ENCODE results near the gene SH3RF1. TPM values are rescaled to one million over a fixed set of nuclear protein-coding genes. Genes with fewer than 3 reads are reported as not detected.

Gene SH3RF1
- total and polyA plus RNA-seq, 2 experiments from 2014 or later = 7.8 to 12.4 TPM

DNA sequence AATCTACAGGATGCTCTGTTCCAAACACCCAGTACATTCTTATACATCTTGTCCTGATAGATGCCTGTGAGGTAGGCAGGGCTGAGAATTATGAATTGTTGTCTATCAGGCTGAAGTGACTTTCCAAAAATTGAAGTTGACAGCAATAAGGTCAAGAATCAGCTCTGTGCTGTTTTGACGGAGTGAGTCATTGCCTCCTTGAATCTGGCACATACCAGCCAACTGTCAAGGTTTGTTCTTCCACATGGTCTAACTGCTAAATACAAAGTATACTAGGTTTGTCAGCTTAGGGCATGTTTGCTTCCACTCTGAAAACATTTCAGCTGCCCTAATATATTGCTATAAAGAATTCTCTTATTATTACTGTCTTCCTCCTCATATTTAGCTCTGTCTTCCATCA lies 32.3 kb downstream of the SH3RF1 start (continued):
- TF ChIP-seq, protein P1, sequence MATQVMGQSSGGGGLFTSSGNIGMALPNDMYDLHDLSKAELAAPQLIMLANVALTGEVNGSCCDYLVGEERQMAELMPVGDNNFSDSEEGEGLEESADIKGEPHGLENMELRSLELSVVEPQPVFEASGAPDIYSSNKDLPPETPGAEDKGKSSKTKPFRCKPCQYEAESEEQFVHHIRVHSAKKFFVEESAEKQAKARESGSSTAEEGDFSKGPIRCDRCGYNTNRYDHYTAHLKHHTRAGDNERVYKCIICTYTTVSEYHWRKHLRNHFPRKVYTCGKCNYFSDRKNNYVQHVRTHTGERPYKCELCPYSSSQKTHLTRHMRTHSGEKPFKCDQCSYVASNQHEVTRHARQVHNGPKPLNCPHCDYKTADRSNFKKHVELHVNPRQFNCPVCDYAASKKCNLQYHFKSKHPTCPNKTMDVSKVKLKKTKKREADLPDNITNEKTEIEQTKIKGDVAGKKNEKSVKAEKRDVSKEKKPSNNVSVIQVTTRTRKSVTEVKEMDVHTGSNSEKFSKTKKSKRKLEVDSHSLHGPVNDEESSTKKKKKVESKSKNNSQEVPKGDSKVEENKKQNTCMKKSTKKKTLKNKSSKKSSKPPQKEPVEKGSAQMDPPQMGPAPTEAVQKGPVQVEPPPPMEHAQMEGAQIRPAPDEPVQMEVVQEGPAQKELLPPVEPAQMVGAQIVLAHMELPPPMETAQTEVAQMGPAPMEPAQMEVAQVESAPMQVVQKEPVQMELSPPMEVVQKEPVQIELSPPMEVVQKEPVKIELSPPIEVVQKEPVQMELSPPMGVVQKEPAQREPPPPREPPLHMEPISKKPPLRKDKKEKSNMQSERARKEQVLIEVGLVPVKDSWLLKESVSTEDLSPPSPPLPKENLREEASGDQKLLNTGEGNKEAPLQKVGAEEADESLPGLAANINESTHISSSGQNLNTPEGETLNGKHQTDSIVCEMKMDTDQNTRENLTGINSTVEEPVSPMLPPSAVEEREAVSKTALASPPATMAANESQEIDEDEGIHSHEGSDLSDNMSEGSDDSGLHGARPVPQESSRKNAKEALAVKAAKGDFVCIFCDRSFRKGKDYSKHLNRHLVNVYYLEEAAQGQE (IDR thresholded peaks at IDR 0.05; ENCODE audit: unreplicated experiment) = no peak

GRCh38 chr4:169236873-169237626 lies 33.7 kb downstream of the SH3RF1 start:
- peaks cover 93% of the 10 kb centered on the region for H3K79me2 ChIP-seq (replicated peaks; ENCODE audit: insufficient read depth)
- Mint-ChIP-seq H3K27me3 (ENCODE audit: insufficient read depth, low read depth, poor library complexity) (peaks cover 2% of the 10 kb centered on the region), H3K9me3 (no peaks in the 10 kb centered on the region), H3K4me3 (no peak overlapping the region), H3K4me1 (peaks cover 15% of the 10 kb centered on the region; the same call in 2 of the 3 replicates), H3K27ac (no peak overlapping the region), H3K36me3 (ENCODE audit: low read depth) (no peaks in the 10 kb centered on the region)
- H3K4me1 ChIP-seq (ENCODE audit: insufficient read depth) = peaks cover 5% of the 10 kb centered on the region; the same call in 1 of the 2 replicates
- DNase-seq (ENCODE audit: low spot score) (no peak), ATAC-seq (no peak)
- H2AFZ ChIP-seq = no peak overlapping the region
- no peaks in the 10 kb centered on the region for H3K36me3 ChIP-seq (ENCODE audit: insufficient read depth)
- TF ChIP-seq EZH2phosphoT487 (IDR thresholded peaks at IDR 0.05; ENCODE audit: unreplicated experiment) (no peak), ZNF114 (CRISPR knock-in tag; IDR thresholded peaks at IDR 0.05) (no peak), JUNB (IDR thresholded peaks at IDR 0.05; ENCODE audit: unreplicated experiment) (no peak), EZH2 (IDR thresholded peaks at IDR 0.05; ENCODE audit: low read depth, unreplicated experiment) (no peak), STAT1 (IDR thresholded peaks at IDR 0.05; ENCODE audit: unreplicated experiment) (no peak)
- TF ChIP-seq, protein P2, sequence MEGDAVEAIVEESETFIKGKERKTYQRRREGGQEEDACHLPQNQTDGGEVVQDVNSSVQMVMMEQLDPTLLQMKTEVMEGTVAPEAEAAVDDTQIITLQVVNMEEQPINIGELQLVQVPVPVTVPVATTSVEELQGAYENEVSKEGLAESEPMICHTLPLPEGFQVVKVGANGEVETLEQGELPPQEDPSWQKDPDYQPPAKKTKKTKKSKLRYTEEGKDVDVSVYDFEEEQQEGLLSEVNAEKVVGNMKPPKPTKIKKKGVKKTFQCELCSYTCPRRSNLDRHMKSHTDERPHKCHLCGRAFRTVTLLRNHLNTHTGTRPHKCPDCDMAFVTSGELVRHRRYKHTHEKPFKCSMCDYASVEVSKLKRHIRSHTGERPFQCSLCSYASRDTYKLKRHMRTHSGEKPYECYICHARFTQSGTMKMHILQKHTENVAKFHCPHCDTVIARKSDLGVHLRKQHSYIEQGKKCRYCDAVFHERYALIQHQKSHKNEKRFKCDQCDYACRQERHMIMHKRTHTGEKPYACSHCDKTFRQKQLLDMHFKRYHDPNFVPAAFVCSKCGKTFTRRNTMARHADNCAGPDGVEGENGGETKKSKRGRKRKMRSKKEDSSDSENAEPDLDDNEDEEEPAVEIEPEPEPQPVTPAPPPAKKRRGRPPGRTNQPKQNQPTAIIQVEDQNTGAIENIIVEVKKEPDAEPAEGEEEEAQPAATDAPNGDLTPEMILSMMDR (conservative IDR thresholded peaks at IDR 0.05; ENCODE audit: low read depth in 2 of 2) = no peak
- no peak overlapping the region for H3K4me2 ChIP-seq
- H4K20me1 ChIP-seq (replicated peaks; ENCODE audit: insufficient read depth) = peaks cover 13% of the 10 kb centered on the region; the same call in 1 of the 2 replicates
- H3K27me3 ChIP-seq (ENCODE audit: insufficient read depth) = no peaks in the 10 kb centered on the region
- H3K27ac ChIP-seq (ENCODE audit: low read depth) = no peak overlapping the region
- no peak overlapping the region for H3K4me3 ChIP-seq
- no peaks in the 10 kb centered on the region for H3K9me2 ChIP-seq (ENCODE audit: insufficient read depth)
- H3F3A ChIP-seq (replicated peaks; ENCODE audit: low read depth) = no peaks in the 10 kb centered on the region

All from GM23338 (cell line).